GM18858 (cell line): ENCODE data around the gene AGRP.
"Not testable (repeated sequence)": the region's sequence is repeated elsewhere in the genome, so short reads cannot be mapped to it uniquely, and the experiment has no call there.

ENCODE experiments used
- ATAC-seq: cut with Tn5 transposase; IDR thresholded peaks from one replicate; pipeline ENCODE4 v1.9.1; 2021; ENCODE audit not compliant: unreplicated experiment

The AGRP gene

GRCh38 chr16:67504031-67505021 lies 21.0 kb upstream of the AGRP start:
- no peak for ATAC-seq

- ATAC-seq = no peak
These were observed 15.8 kb upstream of the AGRP start for GRCh38 chr16:67499106-67499505.

- no peak for ATAC-seq
These were observed 7.2 kb upstream of the AGRP start for GRCh38 chr16:67490335-67491096.

- no peak for ATAC-seq
These were observed 6.2 kb upstream of the AGRP start for GRCh38 chr16:67489401-67490083.

- not testable (repeated sequence) for ATAC-seq
These were observed 4.2 kb upstream of the AGRP start for GRCh38 chr16:67487561-67487960.

GRCh38 chr16:67486805-67487204 lies 3.5 kb upstream of the AGRP start:
- ATAC-seq = no peak

GRCh38 chr16:67483731-67484525 lies 581 bp upstream of the AGRP start:
- ATAC-seq = no peak

- no peak for ATAC-seq
These were observed 968 bp downstream of the AGRP start for GRCh38 chr16:67482233-67482924.

- no peak for ATAC-seq
These were observed 1.6 kb downstream of the AGRP start for GRCh38 chr16:67481561-67482232.

- ATAC-seq = peak; percentile 84
These were observed 2.4 kb downstream of the AGRP start, which contains the start of gene ATP6V0D1 for GRCh38 chr16:67480833-67481560. ATP6V0D1 (minus strand) TSS chr16:67481157; CDS start chr16:67481086, 71 bp downstream.

- no peak for ATAC-seq
These were observed 5.3 kb downstream of the AGRP start for GRCh38 chr16:67477960-67478554.

GRCh38 chr16:67474551-67475455 lies 8.5 kb downstream of the AGRP start:
- ATAC-seq = no peak

GRCh38 chr16:67471758-67472384 lies 11.5 kb downstream of the AGRP start:
- no peak for ATAC-seq

GRCh38 chr16:67470359-67470758 lies 13.0 kb downstream of the AGRP start:
- no peak for ATAC-seq

- no peak for ATAC-seq
These were observed 14.6 kb downstream of the AGRP start for GRCh38 chr16:67468731-67469130.

- no peak for ATAC-seq
These were observed 16.8 kb downstream of the AGRP start for GRCh38 chr16:67466581-67466980.

GRCh38 chr16:67464565-67464964 lies 18.8 kb downstream of the AGRP start:
- no peak for ATAC-seq
